Measurements from ENCODE around the gene ATP2B2. TPM values are rescaled to one million over a fixed set of nuclear protein-coding genes. Genes with fewer than 3 reads are reported as not detected.
A peak's percentile ranks its signal among the peaks of the same experiment; 100 is the strongest.

Gene ATP2B2
- total RNA-seq, 4 donors from 2014 or later = 0.09 to 0.12 TPM; not detected in 2

DNA sequence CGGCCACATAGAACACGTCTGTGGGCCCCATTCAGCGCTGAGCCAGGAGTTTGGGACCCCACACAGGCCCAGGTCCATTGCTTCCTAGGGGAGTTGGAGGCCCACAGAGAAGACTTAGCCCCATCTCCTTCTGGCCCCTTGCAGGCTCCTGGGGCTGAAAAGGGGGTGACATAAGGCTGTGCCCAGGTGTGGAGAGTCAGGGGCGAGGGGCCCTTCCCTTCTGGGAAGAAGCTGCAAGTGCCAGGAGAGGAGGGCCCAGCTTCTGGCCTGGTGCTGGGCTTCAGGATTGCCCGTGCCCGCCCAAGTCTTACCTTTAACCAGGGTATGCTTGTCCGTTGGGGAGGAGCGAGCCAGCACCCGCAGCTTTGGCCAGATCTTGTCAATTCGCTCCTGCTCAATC is 155.6 kb downstream of the ATP2B2 start:
- ATAC-seq (ENCODE audit: low FRiP score) (no peak), DNase-seq (ENCODE audit: low spot score) (no peak)
- TF ChIP-seq CTCF (IDR thresholded peaks at IDR 0.05) = no peak

DNA sequence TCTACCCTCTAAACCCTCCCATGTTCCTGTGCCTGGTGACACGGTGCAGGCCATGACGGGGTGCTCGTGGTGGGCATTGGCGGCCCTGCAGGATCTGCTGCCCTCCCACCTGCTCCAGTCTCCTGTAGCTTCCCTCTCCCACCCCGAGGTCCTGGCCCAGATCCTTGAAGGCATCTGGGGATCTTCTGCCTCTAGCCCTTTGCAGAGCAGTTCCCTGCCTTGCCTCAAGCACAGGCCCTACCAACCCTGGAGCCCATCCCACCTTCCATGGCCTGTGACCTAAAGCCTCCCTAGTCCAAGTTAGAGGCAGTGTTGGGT is 157.0 kb downstream of the ATP2B2 start:
- no peak for TF ChIP-seq CTCF (IDR thresholded peaks at IDR 0.05)
- DNase-seq (ENCODE audit: low spot score) = no peak
- no peak for ATAC-seq (ENCODE audit: low FRiP score)

DNA sequence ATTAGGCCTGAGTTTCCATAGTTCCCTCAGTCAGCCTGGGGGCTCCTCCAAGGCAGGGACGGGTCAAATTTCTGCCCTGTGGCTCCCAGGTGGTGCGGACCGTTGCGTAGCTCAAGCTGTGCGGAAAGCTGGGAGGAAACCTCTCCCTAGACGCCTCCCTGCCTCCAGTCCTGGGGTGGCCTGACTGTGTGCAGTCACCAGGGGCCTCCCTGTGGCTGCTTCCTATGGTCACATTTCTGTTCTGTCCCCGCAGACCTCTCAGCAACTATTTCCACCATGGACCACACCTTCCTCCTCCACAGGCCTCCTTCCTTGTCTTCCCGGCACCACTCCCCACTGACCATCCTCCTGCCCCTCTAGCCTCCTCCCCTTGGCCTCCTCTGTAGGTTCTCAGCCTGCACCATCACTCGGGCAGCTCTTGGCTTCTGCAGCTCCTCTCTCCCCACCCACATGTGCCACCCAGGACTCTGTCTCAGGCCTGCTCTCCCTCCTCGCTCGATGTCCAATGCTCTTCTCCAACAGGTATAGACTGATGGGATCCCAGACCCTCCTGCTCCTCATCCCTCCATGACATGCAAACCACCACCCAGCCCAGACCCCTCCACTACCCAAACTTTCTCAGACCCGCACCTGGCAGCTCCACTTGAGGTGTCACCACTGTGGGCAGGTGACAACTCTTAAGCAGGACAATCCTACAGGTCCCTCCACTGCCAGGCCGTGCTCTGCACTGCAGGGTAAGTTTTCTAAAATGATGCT is 157.6 kb downstream of the ATP2B2 start:
- no peak for TF ChIP-seq CTCF (IDR thresholded peaks at IDR 0.05)
- DNase-seq (ENCODE audit: low spot score) (no peak), ATAC-seq (ENCODE audit: low FRiP score) (no peak)

DNA sequence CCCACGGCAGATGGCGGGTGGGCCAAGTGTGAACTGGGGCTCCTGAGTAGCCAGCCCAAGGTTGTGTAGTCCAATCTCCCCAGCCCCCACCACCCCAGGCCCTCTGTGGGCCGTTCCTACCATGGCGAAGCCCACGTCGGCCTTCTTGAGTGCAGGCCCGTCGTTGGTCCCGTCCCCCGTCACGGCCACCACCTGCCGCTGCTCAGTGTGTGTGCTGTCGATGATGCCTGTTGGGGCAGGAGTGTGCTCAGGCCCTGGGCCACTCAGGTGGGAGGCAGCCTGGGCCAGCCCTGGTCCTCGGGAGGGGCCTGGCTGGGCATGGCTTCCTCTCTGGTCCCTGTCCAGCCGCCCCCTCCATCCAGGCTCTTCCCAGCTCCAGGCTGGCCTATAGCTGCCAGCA is 159.5 kb downstream of the ATP2B2 start:
- DNase-seq (ENCODE audit: low spot score) (no peak), ATAC-seq (ENCODE audit: low FRiP score) (no peak)
- no peak for TF ChIP-seq CTCF (IDR thresholded peaks at IDR 0.05)

- TF ChIP-seq CTCF (IDR thresholded peaks at IDR 0.05) = no peak
- no peak for ATAC-seq (ENCODE audit: low FRiP score)
- no peak for DNase-seq (ENCODE audit: low spot score)
These were observed 160.3 kb downstream of the ATP2B2 start for GRCh38 chr3:10344944-10345575.

DNA sequence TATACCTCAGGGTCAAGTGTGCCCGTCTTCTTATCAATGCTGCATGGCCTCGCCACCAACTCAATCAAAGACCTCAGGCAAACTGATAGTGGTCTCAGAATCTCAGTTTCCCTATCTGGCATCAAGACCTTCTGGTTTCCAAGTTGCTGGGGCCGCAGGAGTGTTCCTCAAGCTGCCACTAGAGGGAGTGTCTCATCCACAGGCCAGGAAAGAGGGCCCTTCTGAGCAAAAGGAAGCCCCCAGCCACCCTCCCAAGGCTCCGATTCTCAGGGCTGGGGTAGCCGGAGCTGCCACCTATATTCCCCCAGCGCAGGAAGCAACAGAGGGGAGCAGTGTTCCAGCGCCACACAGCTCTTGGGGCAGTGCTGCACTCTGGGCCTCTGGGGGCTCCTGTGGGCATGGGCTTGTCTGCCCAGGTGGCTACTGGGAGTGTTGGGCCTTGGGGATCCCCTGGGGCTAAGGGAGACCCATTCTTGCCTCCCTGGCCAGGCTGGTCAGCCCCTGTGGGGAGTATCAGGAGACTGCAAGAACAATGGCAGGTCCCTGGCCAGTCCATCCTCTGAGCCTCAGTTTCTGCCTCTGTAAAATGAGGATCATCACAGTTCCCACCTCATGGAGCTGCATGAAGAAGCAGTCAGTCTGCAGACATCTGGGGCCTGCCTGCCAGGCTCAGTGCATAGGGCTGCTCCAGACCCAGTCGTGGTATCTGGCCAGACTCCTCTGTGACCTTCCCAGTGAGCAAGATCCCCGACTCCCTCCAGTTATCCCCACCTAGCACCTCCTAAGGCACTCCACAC is 161.0 kb downstream of the ATP2B2 start:
- TF ChIP-seq CTCF (IDR thresholded peaks at IDR 0.05) = peak in 1 of 3 donors; percentile 28
- ATAC-seq (ENCODE audit: low FRiP score) = no peak

More for the DNA sequence above, 161.0 kb downstream of the ATP2B2 start:
- no peak for DNase-seq (ENCODE audit: low spot score)
